Neural progenitor cell (in vitro differentiated cells): ENCODE results near the gene FGD2. TPM values are rescaled to one million over a fixed set of nuclear protein-coding genes. Genes with fewer than 3 reads are reported as not detected.

Source experiments
- DNase-seq: peaks from one replicate; pipeline ENCODE4 v3.0.0-alpha.2; 2016; ENCODE audit warnings: low spot score
- H2AFZ ChIP-seq: fragments of 200-600 bp; sonication (generic); replicated peaks from 2 replicates; pipeline ENCODE4 v1.6.1; 2016; ENCODE audit warnings: antibody characterized with exemption
- H3F3A ChIP-seq: fragments of 200-600 bp; sonication (generic); 2 replicates; pipeline ENCODE4 v1.6.1; 2016; ENCODE audit warnings: antibody characterized with exemption, low read depth
- H3K27ac ChIP-seq: fragments of 200-600 bp; sonication (generic); 2 replicates; pipeline ENCODE4 v1.5.1; 2016; ENCODE audit warnings: mild to moderate bottlenecking
- H3K27me3 ChIP-seq: fragments of 200-600 bp; sonication (generic); 2 replicates; pipeline ENCODE4 v1.6.1; 2016; ENCODE audit warnings: mild to moderate bottlenecking, moderate library complexity
- H3K36me3 ChIP-seq: fragments of 200-600 bp; sonication (generic); 2 replicates; pipeline ENCODE4 v1.5.1; 2016
- H3K4me1 ChIP-seq: fragments of 200-600 bp; sonication (generic); 2 replicates; pipeline ENCODE4 v1.6.1; 2016; ENCODE audit warnings: mixed run types
- H3K4me2 ChIP-seq: fragments of 200-600 bp; sonication (generic); 2 replicates; pipeline ENCODE4 v1.6.1; 2016
- H3K4me3 ChIP-seq: fragments of 200-600 bp; sonication (generic); 2 replicates; pipeline ENCODE4 v1.5.1; 2016
- H3K79me2 ChIP-seq: fragments of 200-600 bp; sonication (generic); 2 replicates; pipeline ENCODE4 v1.6.1; 2016; ENCODE audit warnings: low read depth
- H3K9ac ChIP-seq: fragments of 200-600 bp; sonication (generic); 2 replicates; pipeline ENCODE4 v1.6.1; 2016
- H3K9me3 ChIP-seq: fragments of 200-600 bp; sonication (generic); 2 replicates; pipeline ENCODE4 v1.5.1; 2016; ENCODE audit warnings: low read depth
- H4K20me1 ChIP-seq: fragments of 200-600 bp; sonication (generic); 2 replicates; pipeline ENCODE4 v1.6.1; 2016; ENCODE audit warnings: low read depth
- H3K27ac Mint-ChIP-seq: 3 replicates; pipeline ENCODE4 v1.8.0; 2021; ENCODE audit warnings: mixed read lengths
- H3K27me3 Mint-ChIP-seq: 2 replicates; pipeline ENCODE4 v1.8.0; 2022; ENCODE audit warnings: low read depth, mild to moderate bottlenecking, inconsistent platforms, moderate library complexity, mixed read lengths; ENCODE audit not compliant: insufficient read depth
- H3K36me3 Mint-ChIP-seq: 3 replicates; pipeline ENCODE4 v1.8.0; 2021; ENCODE audit warnings: mixed read lengths
- H3K4me1 Mint-ChIP-seq: 3 replicates; pipeline ENCODE4 v1.8.0; 2021; ENCODE audit warnings: mixed read lengths
- H3K4me3 Mint-ChIP-seq: 3 replicates; pipeline ENCODE4 v1.8.0; 2021; ENCODE audit warnings: mild to moderate bottlenecking, moderate library complexity, mixed read lengths
- H3K9me3 Mint-ChIP-seq: 3 replicates; pipeline ENCODE4 v1.8.0; 2020; ENCODE audit warnings: mixed read lengths
- EZH2 ChIP-seq: fragments of 200-600 bp; sonication (generic); IDR thresholded peaks from 2 replicates; pipeline ENCODE4 v1.6.1; 2017; ENCODE audit warnings: antibody characterized with exemption, mild to moderate bottlenecking, moderate library complexity
- EZH2phosphoT487 ChIP-seq: fragments of 200-600 bp; sonication (generic); IDR thresholded peaks from 2 replicates; pipeline ENCODE4 v1.6.1; 2017; ENCODE audit warnings: antibody characterized with exemption
- total RNA-seq: library from RNA; depleted of rRNA; stranded (reverse); fragments of >200 nt; gene quantifications from 2 replicates; pipeline ENCODE4 v1.2.3, GENCODE V29; 2015; ENCODE audit warnings: low replicate concordance
- TF ChIP-seq, protein P1 (sequence below): fragments of 200-600 bp; sonication (generic); IDR thresholded peaks from 2 replicates; pipeline ENCODE4 v1.5.1; 2017; ENCODE audit warnings: antibody characterized with exemption, mild to moderate bottlenecking

Gene FGD2
- total RNA-seq, 1 donor from 2014 or later: 0.06 TPM

DNA sequence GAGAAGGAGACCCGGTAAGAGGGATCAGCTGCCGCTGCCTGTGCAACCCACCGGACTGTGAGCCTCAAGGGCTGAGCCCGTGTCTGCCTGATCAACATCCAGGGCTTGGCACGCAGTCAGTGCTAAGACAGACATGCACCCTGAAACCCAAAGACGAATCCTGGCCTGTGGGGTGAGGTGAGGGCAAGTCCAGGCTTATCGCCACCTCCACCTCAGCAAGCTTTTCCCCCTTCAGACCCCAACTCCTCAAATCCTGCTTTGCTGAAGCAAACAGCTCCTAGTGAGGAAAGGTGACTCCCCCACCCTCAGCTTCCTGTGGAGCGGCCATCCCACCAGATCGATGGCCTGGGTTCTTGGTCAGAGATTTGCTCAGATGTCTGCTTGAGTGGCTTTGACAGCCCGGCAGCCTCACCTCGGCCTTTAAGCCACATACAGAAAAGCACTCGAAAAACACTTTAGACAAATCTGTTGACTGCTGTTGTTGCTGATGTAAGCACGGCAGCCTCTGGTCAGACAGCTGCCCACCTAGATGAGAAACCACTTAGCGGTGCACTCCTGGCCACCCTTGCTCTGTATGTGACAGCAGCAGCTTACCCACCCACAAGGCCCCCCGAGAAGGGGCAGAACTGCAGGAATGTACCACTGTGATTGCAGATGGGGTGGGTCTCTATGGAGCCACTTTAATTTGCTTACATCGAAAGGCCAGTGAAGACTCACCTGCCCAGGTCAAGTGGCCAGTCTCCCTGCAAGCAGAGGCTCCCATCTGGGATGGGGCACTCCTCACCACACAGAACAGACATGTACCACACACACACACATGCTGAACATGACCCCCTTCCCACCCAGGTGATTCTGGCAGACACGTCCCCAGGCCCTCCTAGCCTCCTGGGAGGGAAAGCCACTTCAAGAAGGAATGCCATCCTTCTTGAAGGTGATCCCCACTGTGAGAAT lies 34.3 kb upstream of the FGD2 start:
- no peak for TF ChIP-seq EZH2
- TF ChIP-seq, protein P1, sequence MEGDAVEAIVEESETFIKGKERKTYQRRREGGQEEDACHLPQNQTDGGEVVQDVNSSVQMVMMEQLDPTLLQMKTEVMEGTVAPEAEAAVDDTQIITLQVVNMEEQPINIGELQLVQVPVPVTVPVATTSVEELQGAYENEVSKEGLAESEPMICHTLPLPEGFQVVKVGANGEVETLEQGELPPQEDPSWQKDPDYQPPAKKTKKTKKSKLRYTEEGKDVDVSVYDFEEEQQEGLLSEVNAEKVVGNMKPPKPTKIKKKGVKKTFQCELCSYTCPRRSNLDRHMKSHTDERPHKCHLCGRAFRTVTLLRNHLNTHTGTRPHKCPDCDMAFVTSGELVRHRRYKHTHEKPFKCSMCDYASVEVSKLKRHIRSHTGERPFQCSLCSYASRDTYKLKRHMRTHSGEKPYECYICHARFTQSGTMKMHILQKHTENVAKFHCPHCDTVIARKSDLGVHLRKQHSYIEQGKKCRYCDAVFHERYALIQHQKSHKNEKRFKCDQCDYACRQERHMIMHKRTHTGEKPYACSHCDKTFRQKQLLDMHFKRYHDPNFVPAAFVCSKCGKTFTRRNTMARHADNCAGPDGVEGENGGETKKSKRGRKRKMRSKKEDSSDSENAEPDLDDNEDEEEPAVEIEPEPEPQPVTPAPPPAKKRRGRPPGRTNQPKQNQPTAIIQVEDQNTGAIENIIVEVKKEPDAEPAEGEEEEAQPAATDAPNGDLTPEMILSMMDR: no peak
- TF ChIP-seq EZH2phosphoT487: no peak

DNA sequence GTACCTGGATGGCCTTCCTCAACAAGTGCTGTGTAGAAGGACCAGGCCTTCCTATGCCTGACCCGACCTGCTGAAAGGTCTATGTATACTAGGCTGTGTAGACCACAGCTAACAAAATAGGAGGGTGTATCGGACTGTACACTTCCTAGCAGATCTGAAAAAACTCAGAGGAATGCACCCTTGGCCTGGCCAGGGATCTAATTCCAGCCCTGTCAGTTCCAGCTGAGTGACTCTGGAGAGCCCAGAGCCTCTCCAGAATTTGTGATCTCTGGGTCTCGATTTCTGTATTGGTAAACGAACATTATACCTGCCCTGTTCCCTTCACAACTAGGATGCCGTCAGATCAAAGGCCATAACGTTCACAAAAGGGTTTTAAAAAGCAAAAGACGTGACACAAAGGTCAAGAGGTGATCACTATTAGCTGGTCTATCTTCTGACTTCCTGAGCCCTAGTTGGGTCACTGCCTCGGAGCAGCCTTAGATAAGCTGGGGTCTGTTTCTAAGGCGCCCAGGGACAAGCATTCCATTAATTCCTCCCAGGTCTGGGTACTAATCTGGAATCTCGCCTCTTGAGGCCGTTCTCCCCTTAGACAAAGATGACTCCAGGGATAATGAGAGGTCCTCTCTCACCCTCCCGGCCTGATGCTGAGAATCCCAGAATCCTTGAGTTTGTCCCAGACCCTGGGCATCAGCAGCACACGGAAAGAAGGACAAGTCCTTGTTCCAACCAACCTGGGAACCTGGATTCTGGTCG lies 33.4 kb upstream of the FGD2 start:
- Mint-ChIP-seq H3K4me1 (no peaks in the 10 kb centered on the region), H3K4me3 (no peak overlapping the region), H3K9me3 (no peaks in the 10 kb centered on the region), H3K36me3 (peaks cover 19% of the 10 kb centered on the region), H3K27ac (no peak overlapping the region), H3K27me3 (no peaks in the 10 kb centered on the region)
- Histone ChIP-seq H3K79me2 (no peaks in the 10 kb centered on the region), H3K36me3 (no peaks in the 10 kb centered on the region), H3K4me2 (no peak overlapping the region), H2AFZ (no peak overlapping the region), H3K27me3 (no peaks in the 10 kb centered on the region), H3K4me1 (no peaks in the 10 kb centered on the region), H3K27ac (no peak overlapping the region), H3K9ac (no peak overlapping the region), H3K4me3 (no peak overlapping the region), H3F3A (no peaks in the 10 kb centered on the region), H4K20me1 (no peaks in the 10 kb centered on the region), H3K9me3 (no peaks in the 10 kb centered on the region)
- TF ChIP-seq EZH2phosphoT487 (no peak), EZH2 (no peak)
- TF ChIP-seq, protein P1: no peak
- DNase-seq: no peak

More for the DNA sequence above, 34.3 kb upstream of the FGD2 start:
- Mint-ChIP-seq H3K4me3 (no peak overlapping the region), H3K9me3 (no peaks in the 10 kb centered on the region), H3K4me1 (no peaks in the 10 kb centered on the region), H3K36me3 (peaks cover 17% of the 10 kb centered on the region), H3K27ac (no peak overlapping the region), H3K27me3 (no peaks in the 10 kb centered on the region)
- no peaks in the 10 kb centered on the region for H3K9me3 ChIP-seq
- no peaks in the 10 kb centered on the region for H4K20me1 ChIP-seq
- H2AFZ ChIP-seq: no peak overlapping the region
- no peak overlapping the region for H3K4me2 ChIP-seq
- no peak overlapping the region for H3K27ac ChIP-seq
- DNase-seq: no peak
- peaks cover 4% of the 10 kb centered on the region for H3F3A ChIP-seq
- H3K4me1 ChIP-seq: no peaks in the 10 kb centered on the region
- H3K79me2 ChIP-seq: no peaks in the 10 kb centered on the region
- H3K9ac ChIP-seq: no peak overlapping the region
- H3K4me3 ChIP-seq: no peak overlapping the region
- H3K36me3 ChIP-seq: no peaks in the 10 kb centered on the region
- H3K27me3 ChIP-seq: no peaks in the 10 kb centered on the region

DNA sequence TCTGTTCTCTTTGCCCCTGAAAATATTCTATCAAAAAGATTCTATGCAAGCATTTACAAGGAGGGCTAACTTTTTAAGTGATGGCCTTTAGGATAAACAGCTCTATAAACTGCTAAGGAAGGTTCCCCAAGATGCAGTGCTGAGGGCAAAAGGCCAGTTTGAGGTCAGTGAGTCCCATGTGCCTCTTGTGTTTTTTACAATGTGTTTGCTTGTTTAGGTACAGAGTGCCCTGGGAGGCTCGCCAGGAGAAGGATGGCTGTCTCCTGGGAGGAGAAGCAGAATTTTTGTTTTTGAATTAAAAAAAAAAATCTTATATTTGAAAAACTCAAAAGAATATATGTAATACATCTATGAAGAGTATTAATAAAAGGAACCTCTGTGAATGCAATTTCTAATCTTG lies 32.3 kb upstream of the FGD2 start:
- H3K36me3 Mint-ChIP-seq: peaks cover 26% of the 10 kb centered on the region
- H3K9me3 Mint-ChIP-seq: no peaks in the 10 kb centered on the region
- Histone ChIP-seq H3K27me3 (no peaks in the 10 kb centered on the region), H4K20me1 (peaks cover 4% of the 10 kb centered on the region), H3F3A (no peaks in the 10 kb centered on the region), H3K9ac (no peak overlapping the region), H3K9me3 (no peaks in the 10 kb centered on the region), H3K4me2 (no peak overlapping the region), H3K27ac (no peak overlapping the region), H3K36me3 (no peaks in the 10 kb centered on the region), H2AFZ (no peak overlapping the region), H3K4me1 (no peaks in the 10 kb centered on the region), H3K79me2 (no peaks in the 10 kb centered on the region), H3K4me3 (no peak overlapping the region)
- TF ChIP-seq EZH2phosphoT487 (no peak), EZH2 (no peak)
- TF ChIP-seq, protein P1: no peak
- no peak overlapping the region for H3K4me3 Mint-ChIP-seq
- no peaks in the 10 kb centered on the region for H3K4me1 Mint-ChIP-seq
- no peak overlapping the region for H3K27ac Mint-ChIP-seq
- H3K27me3 Mint-ChIP-seq: no peaks in the 10 kb centered on the region
- DNase-seq: no peak
